Stomach smooth muscle (tissue), 2 donors: Measurements from ENCODE around the gene PDE4D.

Source experiments
- H3K27ac ChIP-seq: one replicate; pipeline ENCODE4 v1.7.0; 2013; ENCODE audit warnings: mild to moderate bottlenecking, low read length, inconsistent platforms
- H3K27me3 ChIP-seq, 2 donors: one replicate each; pipeline ENCODE4 v1.7.0; 2013; ENCODE audit warnings: low read length in 2 of 2; ENCODE audit not compliant: insufficient read depth in 2 of 2, control insufficient read depth in 1 of 2
- H3K36me3 ChIP-seq, 2 donors: one replicate each; pipeline ENCODE4 v1.7.0; 2013; ENCODE audit warnings: low read length in 2 of 2; ENCODE audit not compliant: control insufficient read depth in 2 of 2, insufficient read depth in 2 of 2
- H3K4me1 ChIP-seq: one replicate; pipeline ENCODE4 v1.7.0; 2013; ENCODE audit warnings: low read length; ENCODE audit not compliant: control insufficient read depth, insufficient read depth
- H3K4me3 ChIP-seq, 2 donors: one replicate each; pipeline ENCODE4 v1.7.0; 2013; ENCODE audit warnings: low read length in 2 of 2
- H3K9ac ChIP-seq, 2 donors: one replicate each; pipeline ENCODE4 v1.7.0; 2013; ENCODE audit warnings: low read length in 2 of 2, mild to moderate bottlenecking in 1 of 2
- H3K9me3 ChIP-seq, 2 donors: one replicate each; pipeline ENCODE4 v1.7.0; 2013; ENCODE audit warnings: low read length in 2 of 2; ENCODE audit not compliant: control insufficient read depth in 2 of 2
- donor health status: healthy.
- donor health status: Pancreatic carcinoma.

The PDE4D gene

GRCh38 chr5:59367791-59368394, 525.6 kb downstream of the PDE4D start:
- H3K36me3 ChIP-seq, result no peaks in the 10 kb centered on the region
- H3K4me3 ChIP-seq, result peak overlapping the region in 1 of 2 donors; percentile 28
- H3K4me1 ChIP-seq, result no peaks in the 10 kb centered on the region
- no peaks in the 10 kb centered on the region for H3K27me3 ChIP-seq
- no peaks in the 10 kb centered on the region for H3K9me3 ChIP-seq
- no peak overlapping the region for H3K9ac ChIP-seq
- H3K27ac ChIP-seq, result no peak overlapping the region

GRCh38 chr5:59366784-59367183, 526.7 kb downstream of the PDE4D start:
- H3K9ac ChIP-seq, result no peak overlapping the region
- no peaks in the 10 kb centered on the region for H3K4me1 ChIP-seq
- H3K9me3 ChIP-seq, result no peaks in the 10 kb centered on the region
- no peaks in the 10 kb centered on the region for H3K27me3 ChIP-seq
- no peak overlapping the region for H3K27ac ChIP-seq
- no peaks in the 10 kb centered on the region for H3K36me3 ChIP-seq
- no peak overlapping the region for H3K4me3 ChIP-seq

- Histone ChIP-seq H3K9me3 (no peaks in the 10 kb centered on the region), H3K4me3 (no peak overlapping the region), H3K27me3 (no peaks in the 10 kb centered on the region), H3K4me1 (peaks cover 11% of the 10 kb centered on the region), H3K9ac (no peak overlapping the region), H3K27ac (no peak overlapping the region), H3K36me3 (no peaks in the 10 kb centered on the region)
Measured at GRCh38 chr5:59362438-59362837, 531.1 kb downstream of the PDE4D start.

GRCh38 chr5:59361454-59361853, 532.1 kb downstream of the PDE4D start:
- Histone ChIP-seq H3K36me3 (no peaks in the 10 kb centered on the region), H3K4me3 (no peak overlapping the region), H3K4me1 (peaks cover 18% of the 10 kb centered on the region), H3K9me3 (no peaks in the 10 kb centered on the region), H3K27me3 (no peaks in the 10 kb centered on the region), H3K27ac (no peak overlapping the region), H3K9ac (no peak overlapping the region)

GRCh38 chr5:59360130-59360555, 533.4 kb downstream of the PDE4D start:
- H3K27me3 ChIP-seq, result no peaks in the 10 kb centered on the region
- no peaks in the 10 kb centered on the region for H3K9me3 ChIP-seq
- no peak overlapping the region for H3K4me3 ChIP-seq
- H3K27ac ChIP-seq, result no peak overlapping the region
- no peak overlapping the region for H3K9ac ChIP-seq
- no peaks in the 10 kb centered on the region for H3K36me3 ChIP-seq
- H3K4me1 ChIP-seq, result peaks cover 18% of the 10 kb centered on the region

GRCh38 chr5:59358005-59358861, 535.3 kb downstream of the PDE4D start:
- peak overlapping the region; percentile 69 for H3K27ac ChIP-seq
- H3K27me3 ChIP-seq, result no peaks in the 10 kb centered on the region
- peak overlapping the region; percentile 24 to 52 for H3K4me3 ChIP-seq
- no peaks in the 10 kb centered on the region for H3K36me3 ChIP-seq
- peaks cover 22% of the 10 kb centered on the region for H3K4me1 ChIP-seq
- no peaks in the 10 kb centered on the region for H3K9me3 ChIP-seq
- peak overlapping the region in 1 of 2 donors; percentile 37 for H3K9ac ChIP-seq

- peak overlapping the region; percentile 27 to 52 for H3K4me3 ChIP-seq
- peaks cover 22% of the 10 kb centered on the region for H3K4me1 ChIP-seq
- peak overlapping the region in 1 of 2 donors; percentile 43 for H3K9ac ChIP-seq
- H3K27me3 ChIP-seq, result no peaks in the 10 kb centered on the region
- H3K9me3 ChIP-seq, result no peaks in the 10 kb centered on the region
- H3K36me3 ChIP-seq, result no peaks in the 10 kb centered on the region
- H3K27ac ChIP-seq, result peak overlapping the region; percentile 69
Measured at GRCh38 chr5:59357381-59357977, 536.0 kb downstream of the PDE4D start.

- Histone ChIP-seq H3K4me1 (peaks cover 24% of the 10 kb centered on the region), H3K27ac (peak overlapping the region; percentile 69), H3K4me3 (peak overlapping the region; percentile 27 to 52), H3K9ac (no peak overlapping the region), H3K27me3 (no peaks in the 10 kb centered on the region), H3K9me3 (no peaks in the 10 kb centered on the region), H3K36me3 (no peaks in the 10 kb centered on the region)
Measured at GRCh38 chr5:59356813-59357380, 536.6 kb downstream of the PDE4D start.

GRCh38 chr5:59354811-59355210, 538.7 kb downstream of the PDE4D start:
- Histone ChIP-seq H3K27ac (no peak overlapping the region), H3K9ac (no peak overlapping the region), H3K4me3 (no peak overlapping the region), H3K9me3 (no peaks in the 10 kb centered on the region), H3K27me3 (no peaks in the 10 kb centered on the region), H3K36me3 (no peaks in the 10 kb centered on the region), H3K4me1 (peaks cover 25% of the 10 kb centered on the region)

GRCh38 chr5:59354274-59354673, 539.3 kb downstream of the PDE4D start:
- Histone ChIP-seq H3K27ac (no peak overlapping the region), H3K27me3 (no peaks in the 10 kb centered on the region), H3K9me3 (no peaks in the 10 kb centered on the region), H3K9ac (no peak overlapping the region), H3K36me3 (no peaks in the 10 kb centered on the region), H3K4me3 (no peak overlapping the region), H3K4me1 (peaks cover 25% of the 10 kb centered on the region)
